Ishikawa (cell line): ENCODE measurements around the gene LAD1.

ENCODE experiments used
- CEBPB ChIP-seq: IDR thresholded peaks from 2 replicates; pipeline ENCODE4 v1.6.1; 2012
- CREB1 ChIP-seq: IDR thresholded peaks from 2 replicates; pipeline ENCODE4 v1.6.1; 2012; ENCODE audit warnings: low read depth
- EGR1 ChIP-seq: IDR thresholded peaks from 2 replicates; pipeline ENCODE4 v1.6.1; 2012
- EP300 ChIP-seq: IDR thresholded peaks from 2 replicates; pipeline ENCODE4 v1.6.1; 2012; ENCODE audit warnings: borderline replicate concordance
- FOXM1 ChIP-seq: IDR thresholded peaks from 2 replicates; pipeline ENCODE4 v1.6.1; 2012; ENCODE audit warnings: low read depth, borderline replicate concordance
- NFIC ChIP-seq: IDR thresholded peaks from 2 replicates; pipeline ENCODE4 v1.6.1; 2012
- RAD21 ChIP-seq: IDR thresholded peaks from 2 replicates; pipeline ENCODE4 v1.6.1; 2012; ENCODE audit warnings: low read depth
- TAF1 ChIP-seq: IDR thresholded peaks from 2 replicates; pipeline ENCODE4 v1.6.1; 2012; ENCODE audit warnings: low read depth, mild to moderate bottlenecking
- TCF12 ChIP-seq: IDR thresholded peaks from 2 replicates; pipeline ENCODE4 v1.6.1; 2012; ENCODE audit warnings: low read depth
- TEAD4 ChIP-seq: IDR thresholded peaks from 2 replicates; pipeline ENCODE4 v1.6.1; 2012
- YY1 ChIP-seq: IDR thresholded peaks from 2 replicates; pipeline ENCODE4 v1.6.1; 2012; ENCODE audit warnings: low read depth
- ZBTB7A ChIP-seq: IDR thresholded peaks from 2 replicates; pipeline ENCODE4 v1.6.1; 2012; ENCODE audit warnings: low read depth
- TF ChIP-seq, protein P1 (sequence below): IDR thresholded peaks from 2 replicates; pipeline ENCODE4 v1.6.1; 2012
- TF ChIP-seq, protein P2 (sequence below): IDR thresholded peaks from 2 replicates; pipeline ENCODE4 v1.6.1; 2012; ENCODE audit warnings: low read depth, mild to moderate bottlenecking
- TF ChIP-seq, protein P3 (sequence below): IDR thresholded peaks from 2 replicates; pipeline ENCODE4 v1.6.1; 2012

LAD1 gene

DNA sequence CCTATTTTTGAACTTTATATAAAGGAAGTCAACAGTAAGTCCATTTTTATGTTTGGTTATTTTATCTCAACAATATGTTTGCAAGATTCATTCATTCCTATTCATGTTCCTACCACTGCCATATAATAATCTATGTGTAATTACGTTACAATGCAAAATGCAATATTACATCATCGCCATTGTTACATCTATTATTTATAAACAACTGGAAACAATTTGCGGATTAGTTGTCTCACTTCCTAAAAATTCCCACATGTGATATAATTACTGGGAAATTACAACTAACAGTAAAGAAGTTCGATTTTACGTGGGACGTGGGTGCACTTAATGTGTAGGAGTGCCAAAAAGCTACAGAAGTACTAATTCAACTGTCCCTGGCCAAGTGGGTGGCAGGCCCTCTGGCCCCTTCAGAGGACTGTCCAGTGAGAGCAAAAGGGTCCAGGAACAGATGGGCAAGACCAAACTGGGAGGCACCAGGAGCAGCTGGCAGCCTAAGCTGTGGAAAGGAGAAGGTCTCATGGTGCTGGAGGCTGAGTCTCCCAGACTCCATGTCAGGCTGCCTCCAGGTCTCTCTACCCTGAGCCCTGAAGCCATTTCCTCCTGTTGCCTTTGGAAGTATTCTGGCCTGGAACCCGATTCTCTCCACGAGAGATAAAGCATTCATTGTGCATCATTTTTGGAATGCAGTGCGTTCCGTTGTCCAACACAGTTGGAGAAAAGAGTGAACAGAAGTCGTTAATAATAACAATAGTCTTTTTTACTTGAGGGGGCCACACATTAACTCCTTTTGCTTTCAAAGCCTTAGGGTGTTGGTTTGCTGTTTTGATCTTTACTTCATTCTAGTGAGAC, 64.6 kb downstream of the LAD1 start:
- TF ChIP-seq YY1 (no peak), EGR1 (no peak), TCF12 (no peak), FOXM1 (no peak), TEAD4 (no peak), EP300 (no peak), CEBPB (no peak), ZBTB7A (no peak), NFIC (no peak)
- TF ChIP-seq, protein P1, sequence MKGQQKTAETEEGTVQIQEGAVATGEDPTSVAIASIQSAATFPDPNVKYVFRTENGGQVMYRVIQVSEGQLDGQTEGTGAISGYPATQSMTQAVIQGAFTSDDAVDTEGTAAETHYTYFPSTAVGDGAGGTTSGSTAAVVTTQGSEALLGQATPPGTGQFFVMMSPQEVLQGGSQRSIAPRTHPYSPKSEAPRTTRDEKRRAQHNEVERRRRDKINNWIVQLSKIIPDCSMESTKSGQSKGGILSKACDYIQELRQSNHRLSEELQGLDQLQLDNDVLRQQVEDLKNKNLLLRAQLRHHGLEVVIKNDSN, result no peak
- TF ChIP-seq, protein P2, sequence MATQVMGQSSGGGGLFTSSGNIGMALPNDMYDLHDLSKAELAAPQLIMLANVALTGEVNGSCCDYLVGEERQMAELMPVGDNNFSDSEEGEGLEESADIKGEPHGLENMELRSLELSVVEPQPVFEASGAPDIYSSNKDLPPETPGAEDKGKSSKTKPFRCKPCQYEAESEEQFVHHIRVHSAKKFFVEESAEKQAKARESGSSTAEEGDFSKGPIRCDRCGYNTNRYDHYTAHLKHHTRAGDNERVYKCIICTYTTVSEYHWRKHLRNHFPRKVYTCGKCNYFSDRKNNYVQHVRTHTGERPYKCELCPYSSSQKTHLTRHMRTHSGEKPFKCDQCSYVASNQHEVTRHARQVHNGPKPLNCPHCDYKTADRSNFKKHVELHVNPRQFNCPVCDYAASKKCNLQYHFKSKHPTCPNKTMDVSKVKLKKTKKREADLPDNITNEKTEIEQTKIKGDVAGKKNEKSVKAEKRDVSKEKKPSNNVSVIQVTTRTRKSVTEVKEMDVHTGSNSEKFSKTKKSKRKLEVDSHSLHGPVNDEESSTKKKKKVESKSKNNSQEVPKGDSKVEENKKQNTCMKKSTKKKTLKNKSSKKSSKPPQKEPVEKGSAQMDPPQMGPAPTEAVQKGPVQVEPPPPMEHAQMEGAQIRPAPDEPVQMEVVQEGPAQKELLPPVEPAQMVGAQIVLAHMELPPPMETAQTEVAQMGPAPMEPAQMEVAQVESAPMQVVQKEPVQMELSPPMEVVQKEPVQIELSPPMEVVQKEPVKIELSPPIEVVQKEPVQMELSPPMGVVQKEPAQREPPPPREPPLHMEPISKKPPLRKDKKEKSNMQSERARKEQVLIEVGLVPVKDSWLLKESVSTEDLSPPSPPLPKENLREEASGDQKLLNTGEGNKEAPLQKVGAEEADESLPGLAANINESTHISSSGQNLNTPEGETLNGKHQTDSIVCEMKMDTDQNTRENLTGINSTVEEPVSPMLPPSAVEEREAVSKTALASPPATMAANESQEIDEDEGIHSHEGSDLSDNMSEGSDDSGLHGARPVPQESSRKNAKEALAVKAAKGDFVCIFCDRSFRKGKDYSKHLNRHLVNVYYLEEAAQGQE, result no peak
- TF ChIP-seq, protein P3, sequence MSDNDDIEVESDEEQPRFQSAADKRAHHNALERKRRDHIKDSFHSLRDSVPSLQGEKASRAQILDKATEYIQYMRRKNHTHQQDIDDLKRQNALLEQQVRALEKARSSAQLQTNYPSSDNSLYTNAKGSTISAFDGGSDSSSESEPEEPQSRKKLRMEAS, result no peak

DNA sequence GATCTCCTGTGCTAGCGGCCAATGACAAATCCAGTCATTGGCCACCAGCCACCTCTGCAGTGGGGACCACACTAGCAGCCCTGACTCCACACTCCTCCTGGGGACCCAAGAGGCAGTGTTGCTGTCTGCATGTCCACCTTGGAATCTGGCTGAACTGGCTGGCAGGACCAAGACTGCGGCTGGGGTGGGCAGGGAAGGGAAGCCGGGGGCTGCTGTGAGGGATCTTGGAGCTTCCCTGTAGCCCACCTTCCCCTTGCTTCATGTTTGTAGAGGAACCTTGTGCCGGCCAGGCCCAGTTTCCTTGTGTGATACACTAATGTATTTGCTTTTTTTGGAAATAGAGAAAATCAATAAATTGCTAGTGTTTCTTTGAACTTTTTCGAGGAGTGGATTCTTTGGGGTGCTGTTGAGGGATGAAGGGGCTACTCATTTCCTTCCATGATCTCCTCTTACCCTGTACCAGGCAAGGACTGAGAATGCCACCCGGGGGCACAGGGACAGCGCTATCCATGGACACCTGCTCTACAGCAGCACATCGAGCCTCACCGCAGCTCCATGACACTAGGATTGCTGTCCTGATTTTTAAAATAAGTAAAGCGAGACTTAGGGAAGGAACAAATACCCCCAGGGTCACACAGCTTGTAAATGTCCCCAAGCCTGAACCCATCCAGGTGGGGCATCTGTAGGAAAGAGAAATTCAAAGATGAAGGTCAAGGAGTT, 66.3 kb downstream of the LAD1 start:
- TF ChIP-seq ZBTB7A, result no peak
- TF ChIP-seq EP300, result no peak
- TF ChIP-seq, protein P1, result no peak
- TF ChIP-seq, protein P2, result no peak
- TF ChIP-seq FOXM1, result no peak
- TF ChIP-seq CEBPB, result no peak
- no peak for TF ChIP-seq CREB1
- TF ChIP-seq TCF12, result no peak
- TF ChIP-seq NFIC, result no peak
- no peak for TF ChIP-seq YY1
- TF ChIP-seq TAF1, result no peak
- TF ChIP-seq, protein P3, result no peak
- no peak for TF ChIP-seq RAD21
- no peak for TF ChIP-seq EGR1

DNA sequence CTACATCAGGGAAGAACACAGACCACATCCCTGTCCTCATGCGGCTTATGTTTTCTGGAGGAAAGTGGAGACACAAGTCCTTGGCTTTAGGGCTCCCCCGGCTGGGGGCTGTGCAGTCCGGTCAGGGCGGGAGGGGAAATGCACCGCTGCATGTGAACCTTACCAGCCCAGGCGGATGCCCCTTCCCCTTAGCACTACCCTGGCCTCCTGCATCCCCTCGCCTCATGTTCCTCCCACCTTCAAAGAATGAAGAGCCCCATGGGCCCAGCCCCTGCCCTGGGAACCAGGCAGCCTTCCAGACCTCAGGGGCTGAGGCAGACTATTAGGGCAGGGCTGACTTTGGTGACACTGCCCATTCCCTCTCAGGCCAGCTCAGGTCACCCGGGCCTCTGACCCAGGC, 67.1 kb downstream of the LAD1 start:
- TF ChIP-seq EGR1, result no peak
- TF ChIP-seq CREB1, result no peak
- no peak for TF ChIP-seq ZBTB7A
- TF ChIP-seq TCF12, result no peak
- TF ChIP-seq, protein P1, result no peak
- no peak for TF ChIP-seq FOXM1
- TF ChIP-seq TEAD4, result no peak
- TF ChIP-seq NFIC, result no peak
- no peak for TF ChIP-seq TAF1
- TF ChIP-seq, protein P3, result no peak
- TF ChIP-seq RAD21, result no peak
- TF ChIP-seq EP300, result no peak
- no peak for TF ChIP-seq CEBPB
- no peak for TF ChIP-seq YY1

DNA sequence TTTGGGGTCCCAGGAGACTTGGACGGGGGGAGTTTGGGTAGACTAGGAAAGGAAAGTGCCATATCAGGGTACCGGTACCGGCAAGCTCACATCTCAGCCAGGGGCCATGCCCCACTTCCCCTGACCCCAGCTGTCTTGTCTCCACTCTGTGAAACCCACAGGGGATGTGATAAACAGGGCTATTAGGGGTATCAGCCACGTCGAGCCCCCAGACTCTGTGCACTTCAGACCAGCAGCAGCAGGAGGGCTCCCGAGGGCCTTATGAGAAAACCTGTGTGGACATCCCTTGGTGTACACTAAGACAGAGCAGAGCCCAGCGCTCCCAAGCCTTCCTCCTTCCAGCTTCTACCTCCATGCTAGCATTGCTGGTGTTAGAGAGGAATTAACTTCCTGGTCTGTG, 68.0 kb downstream of the LAD1 start:
- TF ChIP-seq TEAD4, result no peak
- TF ChIP-seq, protein P2, result no peak
- TF ChIP-seq, protein P3, result no peak
- TF ChIP-seq TAF1, result no peak
- no peak for TF ChIP-seq NFIC
- no peak for TF ChIP-seq YY1
- TF ChIP-seq EGR1, result no peak
- TF ChIP-seq CREB1, result no peak
- no peak for TF ChIP-seq FOXM1
- TF ChIP-seq, protein P1, result no peak
- no peak for TF ChIP-seq RAD21
- TF ChIP-seq EP300, result no peak
- no peak for TF ChIP-seq CEBPB
- no peak for TF ChIP-seq ZBTB7A
